ENCODE data around the gene SMARCA4.

GRCh38 chr19:11058246-11059030 lies 97.6 kb downstream of the SMARCA4 start:
- TF ChIP-seq CTCF (IDR thresholded peaks at IDR 0.05) (no peak), POLR2A (IDR thresholded peaks at IDR 0.05) (no peak)
